IMR-90 (cell line): Measurements from ENCODE around the gene GNA14. TPM values are rescaled to one million over a fixed set of nuclear protein-coding genes. Genes with fewer than 3 reads are reported as not detected.

Source experiments
- ATAC-seq: fragments of 200-7000 bp; cut with Tn5 transposase; 2 replicates; pipeline ENCODE4 v1.9.1; 2020; ENCODE audit warnings: low read depth, mild to moderate bottlenecking, moderate library complexity
- BruUV-seq: library from RNA; stranded (reverse); fragments of 400-500 nt; replicated peaks from 2 replicates; lab custom pipeline; 2021; lab: Mats Ljungman, UMichigan
- CTCF ChIA-PET: fragments of 300-600 bp; formaldehyde crosslinking; extraction: SDS; loops from one replicate; lab custom pipeline; 2021; ENCODE audit warnings: antibody characterized with exemption; lab: Yijun Ruan, JAX
- POLR2A ChIA-PET: fragments of 300-600 bp; sonication (Branson Sonifier 250); formaldehyde crosslinking; loops from one replicate; lab custom pipeline; 2022; ENCODE audit warnings: antibody characterized with exemption; ENCODE audit not compliant: unreplicated experiment; lab: Charles Lee
- DNase-seq: peaks from one replicate; pipeline ENCODE4 v3.0.0; 2013
- H2AFZ ChIP-seq: replicated peaks from 2 replicates; pipeline ENCODE3; 2013; ENCODE audit warnings: low read length, mild to moderate bottlenecking; ENCODE audit not compliant: poor library complexity
- H2AK5ac ChIP-seq: 2 replicates; pipeline ENCODE4 v1.6.1; 2013; ENCODE audit warnings: low read depth, low read length, inconsistent platforms
- H2AK9ac ChIP-seq: replicated peaks from 2 replicates; pipeline ENCODE3; 2013; ENCODE audit warnings: mild to moderate bottlenecking, low read depth, low read length, moderate library complexity; ENCODE audit not compliant: poor library complexity
- H2BK120ac ChIP-seq: 2 replicates; pipeline ENCODE4 v1.6.1; 2013; ENCODE audit warnings: low read depth, low read length, inconsistent platforms
- H2BK15ac ChIP-seq: 3 replicates; pipeline ENCODE4 v1.6.1; 2013; ENCODE audit warnings: low read depth, low read length, inconsistent platforms
- H2BK20ac ChIP-seq: 2 replicates; pipeline ENCODE4 v1.6.1; 2013; ENCODE audit warnings: low read depth, mild to moderate bottlenecking, inconsistent platforms, low read length, moderate library complexity
- H2BK5ac ChIP-seq: 2 replicates; pipeline ENCODE4 v1.6.1; 2013; ENCODE audit warnings: mild to moderate bottlenecking, low read depth, low read length, inconsistent platforms; ENCODE audit not compliant: poor library complexity, severe bottlenecking
- H3K14ac ChIP-seq: replicated peaks from 2 replicates; pipeline ENCODE4 v1.6.1; 2013; ENCODE audit warnings: low read depth, low read length, inconsistent platforms
- H3K18ac ChIP-seq: 2 replicates; pipeline ENCODE4 v1.6.1; 2013; ENCODE audit warnings: low read depth, low read length, control low read depth
- H3K23ac ChIP-seq: 2 replicates; pipeline ENCODE4 v1.6.1; 2013; ENCODE audit warnings: low read depth, low read length, inconsistent platforms
- H3K27ac ChIP-seq: 2 replicates; pipeline ENCODE4 v1.5.1; 2013; ENCODE audit warnings: mild to moderate bottlenecking, control low read depth, low read length; ENCODE audit not compliant: insufficient read depth
- H3K27me3 ChIP-seq: 2 replicates; pipeline ENCODE4 v1.6.1; 2013; ENCODE audit warnings: low read length; ENCODE audit not compliant: control insufficient read depth, insufficient read depth
- H3K36me3 ChIP-seq: 2 replicates; pipeline ENCODE4 v1.6.1; 2013; ENCODE audit warnings: low read length, mixed read lengths; ENCODE audit not compliant: control insufficient read depth, insufficient read depth
- H3K4ac ChIP-seq: 2 replicates; pipeline ENCODE4 v1.6.1; 2013; ENCODE audit warnings: low read depth, low read length, inconsistent platforms
- H3K4me1 ChIP-seq: 2 replicates; pipeline ENCODE4 v1.6.1; 2013; ENCODE audit warnings: low read length, mixed read lengths; ENCODE audit not compliant: control insufficient read depth, insufficient read depth
- H3K4me2 ChIP-seq: 2 replicates; pipeline ENCODE4 v1.6.1; 2013; ENCODE audit warnings: low read depth, mild to moderate bottlenecking, control low read depth, low read length, moderate library complexity
- H3K4me3 ChIP-seq: 2 replicates; pipeline ENCODE4 v1.5.1; 2013; ENCODE audit warnings: low read depth, mild to moderate bottlenecking, control low read depth, low read length, moderate library complexity; ENCODE audit not compliant: insufficient read depth
- H3K56ac ChIP-seq: 2 replicates; pipeline ENCODE4 v1.6.1; 2013; ENCODE audit warnings: low read length, inconsistent platforms; ENCODE audit not compliant: insufficient read depth; ENCODE audit errors: extremely low read depth
- H3K79me1 ChIP-seq, 2 experiments: 2 replicates each; pipeline ENCODE4 v1.6.1; 2013; ENCODE audit warnings: low read length in 2 of 2, inconsistent platforms in 1 of 2, low read depth in 1 of 2
- H3K9ac ChIP-seq: 2 replicates; pipeline ENCODE4 v1.6.1; 2013; ENCODE audit warnings: low read depth, low read length, control low read depth
- H3K9me1 ChIP-seq: 2 replicates; pipeline ENCODE4 v1.6.1; 2013; ENCODE audit warnings: low read length, inconsistent platforms; ENCODE audit not compliant: insufficient read depth
- H3K9me3 ChIP-seq: 2 replicates; pipeline ENCODE4 v1.6.1; 2013; ENCODE audit warnings: low read length; ENCODE audit not compliant: control insufficient read depth, insufficient read depth
- H4K20me1 ChIP-seq: 2 replicates; pipeline ENCODE4 v1.6.1; 2013; ENCODE audit warnings: low read length, inconsistent platforms; ENCODE audit not compliant: insufficient read depth
- H4K5ac ChIP-seq: 2 replicates; pipeline ENCODE4 v1.6.1; 2013; ENCODE audit warnings: mild to moderate bottlenecking, low read depth, low read length, control low read depth
- H4K8ac ChIP-seq, 2 experiments: 2 replicates each; pipeline ENCODE4 v1.6.1; 2013; ENCODE audit warnings: low read depth in 2 of 2, low read length in 2 of 2, control low read depth in 1 of 2, inconsistent platforms in 1 of 2
- H4K91ac ChIP-seq: 2 replicates; pipeline ENCODE4 v1.6.1; 2013; ENCODE audit warnings: low read depth, low read length, inconsistent platforms; ENCODE audit not compliant: insufficient read depth
- BHLHE40 ChIP-seq: fragments of 150-350 bp; IDR thresholded peaks from 2 replicates; pipeline ENCODE4 v1.6.1; 2016; ENCODE audit warnings: mild to moderate bottlenecking, low read depth, low read length
- CEBPB ChIP-seq: IDR thresholded peaks from 2 replicates; pipeline ENCODE4 v1.6.1; 2012; ENCODE audit warnings: low read depth, low read length, improper control_type of control experiment
- CHD1 ChIP-seq: IDR thresholded peaks from 2 replicates; pipeline ENCODE4 v1.6.1; 2012; ENCODE audit warnings: low read depth, low read length, improper control_type of control experiment
- CTCF ChIP-seq: conservative IDR thresholded peaks from 2 replicates; pipeline ENCODE4 v1.5.1; 2012; ENCODE audit warnings: mild to moderate bottlenecking, low read depth, low read length, improper control_type of control experiment
- ELK1 ChIP-seq: fragments of 150-350 bp; IDR thresholded peaks from 2 replicates; pipeline ENCODE4 v1.6.1; 2016; ENCODE audit warnings: low read depth, mild to moderate bottlenecking, low read length, moderate library complexity, borderline replicate concordance
- FOS ChIP-seq: fragments of 150-350 bp; IDR thresholded peaks from 2 replicates; pipeline ENCODE4 v1.6.1; 2016; ENCODE audit warnings: low read depth, low read length
- MAFK ChIP-seq: IDR thresholded peaks from 2 replicates; pipeline ENCODE4 v1.6.1; 2012; ENCODE audit warnings: low read depth, low read length, improper control_type of control experiment
- MAZ ChIP-seq: IDR thresholded peaks from 2 replicates; pipeline ENCODE4 v1.6.1; 2012; ENCODE audit warnings: low read depth, mild to moderate bottlenecking, low read length, improper control_type of control experiment, moderate library complexity, borderline replicate concordance
- MXI1 ChIP-seq: IDR thresholded peaks from 2 replicates; pipeline ENCODE4 v1.6.1; 2012; ENCODE audit warnings: low read depth, mild to moderate bottlenecking, low read length, moderate library complexity, borderline replicate concordance
- NFE2L2 ChIP-seq: fragments of 150-350 bp; IDR thresholded peaks from 2 replicates; pipeline ENCODE4 v1.6.1; 2016; ENCODE audit warnings: low read depth, mild to moderate bottlenecking, low read length
- POLR2A ChIP-seq: IDR thresholded peaks from 2 replicates; pipeline ENCODE4 v1.6.1; 2012; ENCODE audit warnings: mild to moderate bottlenecking, low read depth, low read length
- RAD21 ChIP-seq: IDR thresholded peaks from 2 replicates; pipeline ENCODE4 v1.6.1; 2012; ENCODE audit warnings: low read length, improper control_type of control experiment
- RCOR1 ChIP-seq: IDR thresholded peaks from 2 replicates; pipeline ENCODE4 v1.6.1; 2012; ENCODE audit warnings: mild to moderate bottlenecking, low read length, improper control_type of control experiment; ENCODE audit not compliant: insufficient replicate concordance
- RFX5 ChIP-seq: IDR thresholded peaks from 2 replicates; pipeline ENCODE4 v1.8.0; 2012; ENCODE audit warnings: low read depth, mild to moderate bottlenecking, low read length, moderate library complexity
- SMC3 ChIP-seq: fragments of 150-350 bp; IDR thresholded peaks from 2 replicates; pipeline ENCODE4 v1.6.1; 2016; ENCODE audit warnings: low read depth, mild to moderate bottlenecking, antibody characterized with exemption, low read length, moderate library complexity
- USF2 ChIP-seq: fragments of 150-350 bp; IDR thresholded peaks from 2 replicates; pipeline ENCODE4 v1.6.1; 2017; ENCODE audit warnings: mild to moderate bottlenecking, antibody characterized with exemption, low read length, low read depth
- WGBS, 2 experiments: methylation state at CpG; one replicate each; pipeline versions ENCODE4 v1.1.5 to v1.1.7; 2013; ENCODE audit warnings: missing lambda C conversion rate in 2 of 2; ENCODE audit not compliant: insufficient read length in 1 of 2; ENCODE audit errors: extremely low coverage in 2 of 2; 5-methylcytosine and 5-hydroxymethylcytosine counted together
- dilution Hi-C: fragments of 300-500 bp; cut with HindIII; formaldehyde crosslinking; loops from one replicate; pipeline ENCODE4 v1.14.3; 2018; ENCODE audit warnings: low sequenced_read_pairs; ENCODE audit not compliant: unreplicated experiment
- in situ Hi-C: fragments of 300-500 bp; cut with MboI; formaldehyde crosslinking; loops from 3 replicates; pipeline ENCODE4 v1.14.3; 2019; ENCODE audit warnings: low sequenced_read_pairs, inconsistent platforms, mixed read lengths
- intact Hi-C: fragments of 100-400 bp; cut with micrococcal nuclease; formaldehyde crosslinking; loops from 2 replicates; pipeline ENCODE4 v1.10.0; 2022
- polyA plus RNA-seq, 3 experiments: library from polyadenylated mRNA; depleted of rRNA; stranded (reverse); fragments of >200 nt; gene quantifications; 2 replicates each; pipeline ENCODE4 v1.2.3, GENCODE V29; 2012; ENCODE audit warnings: low replicate concordance in 1 of 3
- total RNA-seq: library from RNA; depleted of rRNA; stranded (reverse); fragments of >200 nt; gene quantifications from 2 replicates; pipeline ENCODE4 v1.2.3, GENCODE V29; 2012

The GNA14 gene
- total and polyA plus RNA-seq, 2 of the 4 experiments (the other 2 are of a cell fraction): under 0.01 to 0.03 TPM

- no peak overlapping the region for H2AK9ac ChIP-seq
- H3K4me3 ChIP-seq: no peak overlapping the region
- no peaks in the 10 kb centered on the region for H4K20me1 ChIP-seq
- POLR2A ChIA-PET: no interaction called here
- in situ Hi-C loops: no loop called here
- no TSS peak for BruUV-seq
- H2BK120ac ChIP-seq: no peak overlapping the region
- CTCF ChIA-PET: no interaction called here
- H3K27me3 ChIP-seq: no peaks in the 10 kb centered on the region
- no peak overlapping the region for H4K91ac ChIP-seq
- H3K79me1 ChIP-seq: no peaks in the 10 kb centered on the region
- no peak overlapping the region for H2AK5ac ChIP-seq
- H3K9me1 ChIP-seq: no peaks in the 10 kb centered on the region
- no peak overlapping the region for H2AFZ ChIP-seq
- H3K23ac ChIP-seq: no peak overlapping the region
- no peak overlapping the region for H3K18ac ChIP-seq
- H2BK20ac ChIP-seq: no peak overlapping the region
- dilution Hi-C loops: no loop called here
- H3K14ac ChIP-seq: no peak overlapping the region
- no peaks in the 10 kb centered on the region for H3K4me1 ChIP-seq
- no peak overlapping the region for H3K56ac ChIP-seq
- no peaks in the 10 kb centered on the region for H3K9me3 ChIP-seq
- WGBS, 2 experiments: no CpG with 5 or more reads among the region's 4 CpGs
- no peak overlapping the region for H2BK5ac ChIP-seq
- H3K36me3 ChIP-seq: no peaks in the 10 kb centered on the region
- no peak overlapping the region for H3K9ac ChIP-seq
- no peak overlapping the region for H3K4ac ChIP-seq
- intact Hi-C loops: no loop called here
- DNase-seq (no peak), ATAC-seq (no peak)
- no peak overlapping the region for H3K27ac ChIP-seq
- H4K5ac ChIP-seq: no peak overlapping the region
- no peak overlapping the region for H2BK15ac ChIP-seq
- no peak overlapping the region for H3K4me2 ChIP-seq
- TF ChIP-seq SMC3: no peak
- no peak for TF ChIP-seq CEBPB
- TF ChIP-seq POLR2A: no peak
- TF ChIP-seq CTCF: no peak
- no peak for TF ChIP-seq RFX5
- TF ChIP-seq RCOR1: no peak
- no peak for TF ChIP-seq MAFK
- TF ChIP-seq RAD21: no peak
- TF ChIP-seq FOS: no peak
- no peak for TF ChIP-seq USF2
- TF ChIP-seq BHLHE40: no peak
- no peak for TF ChIP-seq ELK1
- TF ChIP-seq NFE2L2: no peak
- no peak for TF ChIP-seq MXI1
- TF ChIP-seq MAZ: no peak
- no peak for TF ChIP-seq CHD1
- H4K8ac ChIP-seq: no peak overlapping the region
Measured at GRCh38 chr9:77531400-77531799, 116.7 kb downstream of the GNA14 start.
